ENCODE results near the gene INHBC. TPM values are rescaled to one million over a fixed set of nuclear protein-coding genes. Genes with fewer than 3 reads are reported as not detected.

Gene INHBC
- total RNA-seq, 1 donor from 2014 or later = not detected

GRCh38 chr12:57459750-57460467 lies 25.3 kb downstream of the INHBC start, which contains the start of gene GLI1:
TSS of gene GLI1 (plus strand) at chr12:57459785. CDS start at chr12:57463692, 3,907 bp downstream.
- Mint-ChIP-seq H3K27me3 (ENCODE audit: insufficient read depth) (peaks cover 21% of the 10 kb centered on the region), H3K36me3 (ENCODE audit: low read depth) (no peaks in the 10 kb centered on the region), H3K4me3 (peak within 1 kb of the TSS; percentile 94), H3K9me3 (no peaks in the 10 kb centered on the region), H3K4me1 (ENCODE audit: low read depth) (peaks cover 66% of the 10 kb centered on the region), H3K27ac (peak within 1 kb of the TSS; percentile 93)
- DNase-seq (ENCODE audit: low spot score) = no peak
- intact Hi-C loops (cut with micrococcal nuclease) = loop anchor here (1.0 kb wide), 9 partner anchors 27 to 247 kb away; partner anchors contain the start of genes DCTN2, DDIT3 and R3HDM2

GRCh38 chr12:57460468-57460784 lies 25.8 kb downstream of the INHBC start:
- H3K27me3 Mint-ChIP-seq (ENCODE audit: insufficient read depth) = peaks cover 21% of the 10 kb centered on the region
- peak overlapping the region; percentile 34 for H3K27ac Mint-ChIP-seq
- no peak for DNase-seq (ENCODE audit: low spot score)
- H3K4me1 Mint-ChIP-seq (ENCODE audit: low read depth) = peaks cover 68% of the 10 kb centered on the region
- H3K36me3 Mint-ChIP-seq (ENCODE audit: low read depth) = no peaks in the 10 kb centered on the region
- intact Hi-C loops (cut with micrococcal nuclease) = no loop called here
- H3K9me3 Mint-ChIP-seq = no peaks in the 10 kb centered on the region
- peak overlapping the region; percentile 85 for H3K4me3 Mint-ChIP-seq

GRCh38 chr12:57460841-57461275 lies 26.3 kb downstream of the INHBC start:
- Mint-ChIP-seq H3K27ac (no peak overlapping the region), H3K27me3 (ENCODE audit: insufficient read depth) (peaks cover 21% of the 10 kb centered on the region), H3K9me3 (no peaks in the 10 kb centered on the region), H3K36me3 (ENCODE audit: low read depth) (no peaks in the 10 kb centered on the region), H3K4me1 (ENCODE audit: low read depth) (peaks cover 65% of the 10 kb centered on the region), H3K4me3 (peak overlapping the region; percentile 85)
- DNase-seq (ENCODE audit: low spot score) = no peak
- intact Hi-C loops (cut with micrococcal nuclease) = no loop called here

GRCh38 chr12:57461276-57461916 lies 26.8 kb downstream of the INHBC start:
- Mint-ChIP-seq H3K4me3 (peak overlapping the region; percentile 86), H3K27ac (no peak overlapping the region), H3K9me3 (no peaks in the 10 kb centered on the region), H3K36me3 (ENCODE audit: low read depth) (no peaks in the 10 kb centered on the region), H3K27me3 (ENCODE audit: insufficient read depth) (peaks cover 21% of the 10 kb centered on the region), H3K4me1 (ENCODE audit: low read depth) (peaks cover 60% of the 10 kb centered on the region)
- intact Hi-C loops (cut with micrococcal nuclease) = no loop called here
- no peak for DNase-seq (ENCODE audit: low spot score)

GRCh38 chr12:57461917-57462250 lies 27.3 kb downstream of the INHBC start:
- Mint-ChIP-seq H3K4me1 (ENCODE audit: low read depth) (peaks cover 60% of the 10 kb centered on the region), H3K27me3 (ENCODE audit: insufficient read depth) (peaks cover 21% of the 10 kb centered on the region), H3K9me3 (no peaks in the 10 kb centered on the region), H3K27ac (no peak overlapping the region), H3K4me3 (peak overlapping the region; percentile 86), H3K36me3 (ENCODE audit: low read depth) (no peaks in the 10 kb centered on the region)
- intact Hi-C loops (cut with micrococcal nuclease) = loop anchor here (1.0 kb wide), 2 partner anchors 14 to 199 kb away; no protein-coding TSS in a partner anchor
- DNase-seq (ENCODE audit: low spot score) = no peak

- peak overlapping the region; percentile 72 for H3K27ac Mint-ChIP-seq
- no peaks in the 10 kb centered on the region for H3K9me3 Mint-ChIP-seq
- peaks cover 3% of the 10 kb centered on the region for H3K36me3 Mint-ChIP-seq (ENCODE audit: low read depth)
- intact Hi-C loops (cut with micrococcal nuclease) = loop anchor here (1.0 kb wide), 2 partner anchors 14 to 199 kb away; no protein-coding TSS in a partner anchor
- DNase-seq (ENCODE audit: low spot score) = peak; percentile 85
- H3K27me3 Mint-ChIP-seq (ENCODE audit: insufficient read depth) = peaks cover 21% of the 10 kb centered on the region
- H3K4me1 Mint-ChIP-seq (ENCODE audit: low read depth) = peaks cover 60% of the 10 kb centered on the region
- peak overlapping the region; percentile 86 for H3K4me3 Mint-ChIP-seq
Measured at GRCh38 chr12:57462251-57462911, 27.8 kb downstream of the INHBC start.

- Mint-ChIP-seq H3K27ac (peak overlapping the region; percentile 72), H3K4me1 (ENCODE audit: low read depth) (peaks cover 60% of the 10 kb centered on the region)
Measured at GRCh38 chr12:57462912-57463253, 28.3 kb downstream of the INHBC start.

GRCh38 chr12:57464569-57464968 lies 30.0 kb downstream of the INHBC start:
- peaks cover 49% of the 10 kb centered on the region for H3K4me1 Mint-ChIP-seq (ENCODE audit: low read depth)
- DNase-seq (ENCODE audit: low spot score) = no peak
- peaks cover 14% of the 10 kb centered on the region for H3K36me3 Mint-ChIP-seq (ENCODE audit: low read depth)
- H3K27ac Mint-ChIP-seq = no peak overlapping the region
- H3K27me3 Mint-ChIP-seq (ENCODE audit: insufficient read depth) = peaks cover 19% of the 10 kb centered on the region
- H3K4me3 Mint-ChIP-seq = no peak overlapping the region
- H3K9me3 Mint-ChIP-seq = no peaks in the 10 kb centered on the region
- intact Hi-C loops (cut with micrococcal nuclease) = no loop called here

More at GRCh38 chr12:57462912-57463253, 28.3 kb downstream of the INHBC start:
- DNase-seq (ENCODE audit: low spot score) = no peak
- H3K36me3 Mint-ChIP-seq (ENCODE audit: low read depth) = peaks cover 3% of the 10 kb centered on the region
- intact Hi-C loops (cut with micrococcal nuclease) = loop anchor here (1.0 kb wide), 2 partner anchors 13 to 200 kb away; no protein-coding TSS in a partner anchor
- H3K27me3 Mint-ChIP-seq (ENCODE audit: insufficient read depth) = peaks cover 21% of the 10 kb centered on the region
- peak overlapping the region; percentile 86 for H3K4me3 Mint-ChIP-seq
- no peaks in the 10 kb centered on the region for H3K9me3 Mint-ChIP-seq

GRCh38 chr12:57465030-57465746 lies 30.6 kb downstream of the INHBC start:
- H3K27me3 Mint-ChIP-seq (ENCODE audit: insufficient read depth) = peaks cover 16% of the 10 kb centered on the region
- no peak for DNase-seq (ENCODE audit: low spot score)
- H3K4me1 Mint-ChIP-seq (ENCODE audit: low read depth) = peaks cover 45% of the 10 kb centered on the region
- intact Hi-C loops (cut with micrococcal nuclease) = no loop called here
- H3K9me3 Mint-ChIP-seq = no peaks in the 10 kb centered on the region
- no peak overlapping the region for H3K4me3 Mint-ChIP-seq
- no peak overlapping the region for H3K27ac Mint-ChIP-seq
- H3K36me3 Mint-ChIP-seq (ENCODE audit: low read depth) = peaks cover 18% of the 10 kb centered on the region

GRCh38 chr12:57465747-57466505 lies 31.3 kb downstream of the INHBC start:
- intact Hi-C loops (cut with micrococcal nuclease) = no loop called here
- no peak for DNase-seq (ENCODE audit: low spot score)

GRCh38 chr12:57467212-57467874 lies 32.8 kb downstream of the INHBC start:
- Mint-ChIP-seq H3K4me3 (no peak overlapping the region), H3K9me3 (no peaks in the 10 kb centered on the region), H3K36me3 (ENCODE audit: low read depth) (peaks cover 22% of the 10 kb centered on the region), H3K27ac (no peak overlapping the region), H3K4me1 (ENCODE audit: low read depth) (peaks cover 26% of the 10 kb centered on the region), H3K27me3 (ENCODE audit: insufficient read depth) (peaks cover 2% of the 10 kb centered on the region)
- DNase-seq (ENCODE audit: low spot score) = no peak
- intact Hi-C loops (cut with micrococcal nuclease) = no loop called here

More at GRCh38 chr12:57465747-57466505, 31.3 kb downstream of the INHBC start:
- Mint-ChIP-seq H3K27ac (no peak overlapping the region), H3K4me3 (no peak overlapping the region), H3K4me1 (ENCODE audit: low read depth) (peaks cover 38% of the 10 kb centered on the region), H3K27me3 (ENCODE audit: insufficient read depth) (peaks cover 12% of the 10 kb centered on the region), H3K36me3 (ENCODE audit: low read depth) (peaks cover 18% of the 10 kb centered on the region), H3K9me3 (no peaks in the 10 kb centered on the region)

Data from activated T-helper 1 cell treated with anti-CD3 and anti-CD28 coated beads, Interleukin-12 subunit alpha, Interleukin-12 subunit beta, Interleukin-2, Interleukin-4 antibody, amounts not matched to agents 30 ng/mL and 10 ng/mL and 1 ng/mL, durations not matched to agents 14 hours and 24 hours and 36 hours (primary cell).